Activated CD4-positive, CD25-positive, alpha-beta regulatory T cell treated with anti-CD3 and anti-CD28 coated beads, Interleukin-2, amount 50 U/mL, for 16 hours (primary cell): ENCODE measurements around the gene ULK4.
"Not testable (repeated sequence)": the region's sequence is repeated elsewhere in the genome, so short reads cannot be mapped to it uniquely, and the experiment has no call there.

Experiments used
- DNase-seq: peaks from one replicate; pipeline ENCODE4 v3.0.0-alpha.2; 2020; ENCODE audit warnings: low read depth, low spot score

The ULK4 gene

DNA sequence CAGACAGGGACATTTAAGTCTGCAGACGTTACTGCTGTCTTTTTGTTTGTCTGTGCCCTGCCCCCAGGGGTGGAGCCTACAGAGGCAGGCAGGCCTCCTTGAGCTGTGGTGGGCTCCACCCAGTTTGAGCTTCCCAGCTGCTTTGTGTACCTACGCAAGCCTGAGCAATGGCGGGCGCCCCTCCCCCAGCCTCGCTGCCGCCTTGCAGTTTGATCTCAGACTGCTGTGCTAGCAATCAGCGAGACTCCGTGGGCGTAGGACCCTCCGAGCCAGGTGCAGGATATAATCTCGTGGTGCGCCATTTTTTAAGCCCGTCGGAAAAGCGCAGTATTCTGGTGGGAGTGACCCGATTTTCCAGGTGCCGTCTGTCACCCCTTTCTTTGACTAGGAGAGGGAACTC is 314.2 kb downstream of the ULK4 start:
- DNase-seq: not testable (repeated sequence)

DNA sequence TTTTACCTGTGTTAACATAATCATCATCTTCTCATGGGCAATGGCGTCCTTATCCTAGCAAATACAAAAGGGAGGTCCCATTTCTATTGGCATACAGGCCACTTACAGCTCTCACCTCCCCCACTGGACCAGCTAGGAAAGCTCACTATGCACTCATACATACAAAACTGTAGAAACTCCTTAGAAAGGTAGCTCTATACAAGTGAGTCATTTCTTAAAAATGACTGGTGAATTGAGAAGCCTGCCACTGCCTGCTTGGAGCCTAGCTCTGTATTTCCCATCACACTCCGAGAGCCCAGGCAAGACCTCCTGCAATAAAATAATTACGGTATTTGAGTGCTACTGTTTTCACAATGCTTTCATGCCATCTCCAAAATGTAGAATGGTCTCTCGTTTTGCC is 321.8 kb downstream of the ULK4 start:
- DNase-seq: no peak

DNA sequence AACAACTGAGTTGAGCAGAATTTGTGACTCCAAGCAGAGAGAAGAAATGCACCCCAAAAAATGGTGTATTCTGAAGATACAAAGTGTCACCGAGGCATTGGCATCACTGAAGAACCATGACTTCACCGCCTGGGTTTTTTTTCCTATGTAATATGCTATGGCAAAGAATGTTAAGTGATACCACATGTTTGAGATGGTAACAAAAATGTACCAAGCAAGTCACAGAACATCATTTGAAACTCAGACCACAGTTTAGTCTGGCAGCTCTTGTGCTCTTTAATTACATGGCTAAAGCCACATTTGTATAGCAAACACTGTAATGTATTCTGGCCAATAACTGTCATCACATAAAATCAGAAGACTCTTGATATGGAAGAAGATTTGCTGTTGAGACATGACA is 323.5 kb downstream of the ULK4 start:
- DNase-seq: no peak

DNA sequence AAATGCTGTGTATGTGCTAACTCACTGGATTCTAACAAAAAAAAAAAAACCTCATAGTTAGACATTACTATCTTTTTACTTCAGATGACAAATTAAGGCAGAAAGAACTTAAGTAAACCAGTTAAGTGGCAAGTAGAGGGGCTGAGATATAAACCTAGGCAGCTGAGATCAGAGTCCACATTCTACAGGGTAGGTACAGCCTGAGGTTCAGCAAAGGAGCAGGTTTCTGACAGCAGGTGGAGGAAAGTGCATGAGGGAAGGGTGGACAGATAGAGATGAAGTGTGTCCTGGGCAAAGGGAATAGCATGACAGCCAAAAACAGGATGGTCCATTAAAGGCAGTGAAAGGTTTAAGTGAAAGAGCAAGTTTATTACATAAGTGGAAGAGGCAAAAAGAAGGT is 329.2 kb downstream of the ULK4 start:
- no peak for DNase-seq

DNA sequence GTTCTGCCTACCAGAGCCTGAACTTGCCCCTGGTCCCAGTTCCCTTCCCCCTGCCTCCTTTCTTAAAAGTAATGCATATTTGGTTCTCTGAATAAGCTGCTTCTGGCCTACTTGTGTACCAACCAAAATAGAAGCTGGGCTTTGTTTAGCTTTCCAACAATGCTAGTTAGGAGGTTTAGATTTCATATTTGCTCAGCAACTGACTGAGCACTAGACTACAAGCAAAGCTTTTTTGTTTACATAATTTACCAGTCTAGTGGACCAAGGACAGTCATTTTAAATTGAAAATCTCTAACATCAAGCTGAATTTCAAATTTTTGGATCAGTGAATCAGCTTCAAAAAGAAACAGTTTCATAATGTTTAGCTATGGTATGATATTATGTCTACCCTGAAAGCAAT is 331.2 kb downstream of the ULK4 start:
- DNase-seq: no peak

DNA sequence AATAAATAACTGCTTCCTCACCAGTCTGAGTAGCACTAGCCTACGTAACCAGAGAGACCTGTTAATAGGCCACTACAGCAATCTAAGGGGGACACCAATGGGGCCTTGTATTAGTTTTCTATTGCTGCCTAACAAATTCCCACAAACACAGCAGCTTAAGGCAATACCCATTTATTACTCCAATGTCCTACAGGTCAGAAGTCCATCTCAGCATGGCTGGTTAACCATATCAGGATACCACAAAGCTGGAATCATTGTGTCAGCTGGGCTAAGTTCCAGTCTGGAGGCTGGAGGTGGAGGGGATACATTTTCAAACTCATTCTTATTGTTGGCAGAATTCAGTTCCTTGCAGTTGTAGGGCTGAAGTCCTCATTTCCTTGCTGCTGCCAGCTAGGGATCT is 331.9 kb downstream of the ULK4 start:
- DNase-seq: no peak

DNA sequence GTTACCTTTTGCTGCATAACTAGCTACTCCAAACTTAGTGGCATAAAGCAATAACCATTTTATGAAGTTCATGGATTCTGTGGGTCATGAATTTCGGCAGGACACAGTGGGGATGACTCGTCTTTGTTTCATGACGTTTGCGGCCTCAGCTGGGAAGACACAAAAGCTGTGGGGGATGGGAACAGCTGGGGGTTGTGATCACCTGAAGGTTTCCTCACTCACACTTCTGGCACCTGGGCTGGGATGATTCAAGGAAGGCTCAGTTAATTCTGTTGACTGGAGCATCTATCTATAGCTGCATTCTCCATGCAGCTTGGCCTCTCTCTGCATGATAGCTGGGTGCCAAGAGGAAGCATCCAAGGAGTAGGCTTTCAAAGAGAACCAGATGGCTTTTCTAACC is 332.8 kb downstream of the ULK4 start:
- DNase-seq: no peak

DNA sequence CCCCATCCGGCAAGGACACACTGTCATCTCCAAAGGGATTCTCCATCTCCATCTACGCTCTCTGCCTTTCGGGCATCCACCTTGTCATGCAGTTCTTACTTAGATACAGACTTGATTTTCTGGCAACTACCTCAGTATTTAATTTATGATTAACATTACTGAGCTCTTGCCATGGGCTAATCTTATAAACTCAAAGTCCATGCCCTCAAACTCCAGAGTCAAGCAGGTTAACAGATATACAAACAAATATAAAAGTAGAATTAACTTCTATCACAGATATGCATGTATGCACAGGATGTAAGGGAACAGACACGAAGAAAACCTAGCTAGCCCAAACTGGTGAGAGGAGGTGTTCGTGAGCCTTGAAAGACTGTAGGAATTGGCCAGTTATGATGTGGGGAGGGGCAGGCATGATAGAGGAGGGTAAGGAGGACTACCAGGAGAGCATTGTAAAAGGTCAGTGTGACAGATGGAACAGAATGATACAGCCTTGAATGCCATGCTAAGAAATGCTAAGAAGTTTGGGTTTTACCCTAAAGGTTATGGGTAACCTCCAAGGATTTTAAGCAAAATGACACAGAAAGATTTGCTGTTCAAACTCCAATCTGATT is 334.3 kb downstream of the ULK4 start:
- no peak for DNase-seq

DNA sequence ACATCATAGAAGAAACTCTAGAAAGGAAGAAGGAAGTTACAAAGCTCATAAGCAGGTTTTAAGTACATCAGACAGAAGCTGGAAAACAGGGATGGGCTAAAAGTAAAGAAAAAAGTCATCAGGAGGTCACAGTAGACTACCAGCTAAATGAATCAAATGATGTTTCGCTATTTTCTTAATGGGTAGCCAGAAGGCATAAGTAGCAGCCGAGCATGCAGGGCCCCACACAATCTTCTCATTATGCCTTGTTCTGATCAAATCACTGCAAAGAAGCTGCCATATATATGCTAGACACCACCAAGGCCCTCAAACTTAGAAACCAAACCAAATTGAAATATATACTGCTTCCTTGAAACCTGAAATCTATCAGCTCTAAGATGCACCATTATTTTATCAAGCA is 349.1 kb downstream of the ULK4 start:
- no peak for DNase-seq

DNA sequence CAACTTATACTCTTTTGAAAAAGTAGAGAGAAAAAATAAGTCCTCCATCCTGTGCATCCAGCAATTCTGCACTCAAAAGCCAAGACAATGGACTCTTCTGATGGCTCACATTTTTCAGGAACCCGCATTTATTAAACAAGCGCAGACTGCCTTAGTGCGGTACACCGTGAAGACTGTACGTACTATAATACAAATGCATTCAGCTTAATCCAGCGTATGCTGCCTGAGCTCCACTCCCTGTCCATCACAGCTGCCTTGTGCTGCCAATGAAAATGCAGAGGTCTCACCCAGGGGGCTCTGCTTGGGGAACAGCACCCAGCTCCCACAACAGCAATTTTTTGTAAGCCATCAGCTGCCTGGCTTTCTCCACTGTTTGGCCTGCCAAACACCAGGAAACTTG is 350.9 kb downstream of the ULK4 start:
- no peak for DNase-seq

DNA sequence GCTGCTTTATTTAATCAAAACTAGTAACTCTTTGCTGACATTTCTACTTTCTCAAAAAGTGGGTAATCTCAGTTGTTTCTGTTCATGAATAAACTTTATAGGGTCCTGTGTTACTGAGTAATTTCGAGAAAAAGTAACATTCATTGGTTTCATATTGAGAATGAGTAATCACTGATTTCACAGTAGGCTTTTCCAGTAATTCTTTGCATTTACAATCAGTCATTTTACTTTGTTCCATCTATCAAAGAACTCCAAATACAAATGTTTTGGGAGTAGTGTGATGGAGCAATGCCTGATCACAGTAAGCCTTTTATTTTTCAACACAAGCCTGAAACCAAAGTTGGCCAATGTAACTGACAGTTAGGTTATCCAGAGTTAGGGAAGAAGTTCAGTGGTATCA is 353.6 kb downstream of the ULK4 start:
- DNase-seq: no peak

DNA sequence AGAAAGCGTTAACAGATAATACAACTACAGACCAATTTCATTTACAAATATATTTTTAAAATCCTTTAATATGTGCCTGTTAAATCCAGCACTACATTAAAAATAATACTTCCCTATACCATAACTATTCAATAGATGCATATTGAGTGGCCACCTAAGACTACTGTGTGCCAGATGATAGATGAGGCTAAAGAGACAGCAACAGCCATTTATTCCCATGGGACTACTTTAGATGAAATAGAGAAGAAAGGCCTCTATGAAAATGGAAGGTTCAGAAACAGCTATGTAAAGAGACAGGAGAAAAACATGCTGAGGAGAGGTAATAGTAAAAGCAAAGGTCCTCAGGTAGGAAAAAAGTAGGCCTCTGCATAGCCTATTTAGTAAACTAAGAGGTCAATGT is 358.1 kb downstream of the ULK4 start:
- no peak for DNase-seq

DNA sequence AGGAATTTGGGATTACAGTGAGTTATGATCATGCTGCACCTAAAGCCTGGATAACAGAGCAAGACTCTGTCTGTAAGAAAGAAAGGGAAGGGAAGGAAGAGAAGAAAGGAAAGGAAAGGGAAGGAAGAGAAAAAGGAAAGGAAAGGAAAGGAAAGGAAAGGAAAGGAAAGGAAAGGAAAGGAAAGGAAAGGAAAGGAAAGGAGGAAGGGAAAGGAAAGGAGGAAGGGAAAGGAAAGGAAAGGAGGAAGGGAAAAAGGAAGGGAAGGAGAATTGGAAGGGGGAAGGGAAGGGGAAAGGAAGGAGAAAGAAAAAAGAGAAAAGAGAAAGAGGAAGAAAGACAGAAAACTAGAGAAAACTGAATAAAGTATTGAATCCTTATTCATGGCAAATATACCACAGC is 359.8 kb downstream of the ULK4 start:
- no peak for DNase-seq

DNA sequence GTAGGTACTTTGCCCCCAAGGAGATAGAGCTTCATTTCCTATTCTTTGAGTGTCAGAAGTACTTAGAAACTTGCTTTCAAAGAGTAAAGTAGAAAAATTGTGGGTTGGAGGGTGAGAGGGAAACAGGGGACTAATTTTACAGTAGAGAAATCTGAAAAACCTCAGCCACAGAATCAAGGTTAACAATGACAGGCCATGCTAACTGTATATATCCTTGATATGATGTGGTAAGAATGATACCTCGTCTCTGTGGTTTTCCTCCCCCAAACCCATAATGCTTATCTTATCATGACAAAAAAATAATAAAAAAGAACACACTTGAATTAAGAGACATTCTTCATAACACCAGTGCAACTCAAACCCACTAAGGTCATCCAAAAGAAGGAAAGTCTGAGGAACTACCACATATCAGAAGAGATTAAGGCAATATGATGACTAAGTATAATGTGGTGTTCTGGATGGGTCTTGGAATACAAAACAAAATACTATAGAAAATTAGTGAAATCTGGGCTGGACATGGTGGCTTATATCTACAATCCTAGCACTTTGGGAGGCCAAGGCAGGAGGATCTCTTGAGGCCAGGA is 360.4 kb downstream of the ULK4 start:
- DNase-seq: no peak

DNA sequence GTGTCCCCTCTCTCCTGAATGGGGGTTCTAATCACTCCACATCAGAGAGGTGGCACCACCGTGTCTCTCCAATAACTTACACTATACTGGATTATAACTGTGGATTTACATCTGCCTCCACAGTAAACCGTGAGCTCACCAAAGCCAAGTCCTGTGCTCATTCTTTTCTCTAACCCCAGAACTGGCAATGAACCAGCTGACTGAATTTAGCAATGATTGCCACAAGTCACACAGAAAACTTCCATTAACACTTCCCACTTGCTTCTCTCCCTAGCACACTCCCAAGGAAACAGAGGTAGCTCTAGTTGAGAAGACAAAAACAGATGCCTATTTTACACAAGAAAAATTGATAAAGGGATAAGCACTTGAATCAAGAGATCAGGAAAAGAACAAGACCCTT is 361.3 kb downstream of the ULK4 start:
- no peak for DNase-seq

DNA sequence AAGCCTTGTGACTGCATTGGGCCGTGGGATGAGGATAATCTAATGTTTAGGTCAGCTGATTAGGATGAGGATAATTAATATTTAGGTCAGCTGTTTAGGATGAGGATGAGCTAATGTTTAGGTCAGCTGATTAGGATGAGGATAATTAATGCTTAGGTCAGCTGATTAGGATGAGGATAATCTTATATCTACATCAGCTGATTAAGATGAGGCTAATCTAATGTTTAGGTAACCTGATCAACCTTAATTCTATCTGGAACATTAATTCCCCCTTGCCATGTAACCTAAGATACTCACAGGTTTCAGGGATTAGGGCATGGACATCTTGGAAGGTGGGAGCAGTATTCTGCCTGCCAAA is 362.8 kb downstream of the ULK4 start:
- no peak for DNase-seq

DNA sequence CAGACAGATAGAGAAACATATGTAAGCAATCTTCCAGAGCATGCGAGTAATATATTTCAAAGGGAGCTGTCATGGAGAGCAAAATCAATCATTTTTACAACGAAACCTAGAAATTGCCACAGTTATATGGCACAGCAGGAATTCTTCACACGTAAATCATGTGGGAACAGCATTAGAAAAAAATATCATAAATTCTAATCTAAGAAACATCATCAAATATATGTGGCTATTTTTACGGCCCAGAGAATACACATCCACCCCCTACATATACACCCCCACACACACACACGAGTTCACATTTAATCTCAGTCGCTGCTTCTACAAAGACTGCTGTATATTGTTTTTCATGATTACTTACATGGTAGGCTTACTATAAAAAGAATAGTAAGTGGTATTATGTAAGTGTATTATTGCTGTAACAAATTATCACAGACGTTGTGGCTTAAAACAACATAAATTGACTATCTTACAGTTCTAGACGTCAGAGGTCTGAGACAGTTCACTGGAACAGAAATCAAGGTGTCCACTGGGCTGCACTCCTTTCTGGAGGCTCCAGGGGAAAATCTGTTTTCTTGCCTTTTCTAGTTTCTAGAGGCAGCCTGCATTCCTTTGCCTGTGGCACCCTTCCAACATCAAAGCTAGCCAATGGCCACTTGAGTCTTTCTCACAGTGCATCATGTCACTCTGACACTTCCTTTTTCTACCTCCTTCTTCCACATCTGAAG is 363.3 kb downstream of the ULK4 start:
- DNase-seq: no peak

DNA sequence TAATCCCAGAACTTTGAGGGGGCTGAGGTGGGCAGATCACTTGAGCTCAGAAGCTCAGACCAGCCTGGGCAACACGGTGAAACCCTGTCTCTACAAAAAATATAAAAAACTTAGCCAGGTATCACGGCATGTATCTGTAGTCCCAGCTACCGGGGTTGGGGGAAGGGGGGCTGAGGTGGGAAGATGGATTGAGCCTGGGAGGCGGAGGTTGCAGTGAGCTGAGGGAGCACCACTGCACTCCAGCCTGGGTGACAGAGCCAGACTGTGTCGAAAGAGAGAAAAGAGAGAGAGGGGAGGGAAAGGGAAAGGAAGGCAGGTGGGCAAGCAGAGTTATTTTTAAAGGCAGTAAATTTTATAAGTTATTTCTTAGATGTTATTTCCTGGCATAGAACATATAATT is 368.1 kb downstream of the ULK4 start:
- DNase-seq: no peak

DNA sequence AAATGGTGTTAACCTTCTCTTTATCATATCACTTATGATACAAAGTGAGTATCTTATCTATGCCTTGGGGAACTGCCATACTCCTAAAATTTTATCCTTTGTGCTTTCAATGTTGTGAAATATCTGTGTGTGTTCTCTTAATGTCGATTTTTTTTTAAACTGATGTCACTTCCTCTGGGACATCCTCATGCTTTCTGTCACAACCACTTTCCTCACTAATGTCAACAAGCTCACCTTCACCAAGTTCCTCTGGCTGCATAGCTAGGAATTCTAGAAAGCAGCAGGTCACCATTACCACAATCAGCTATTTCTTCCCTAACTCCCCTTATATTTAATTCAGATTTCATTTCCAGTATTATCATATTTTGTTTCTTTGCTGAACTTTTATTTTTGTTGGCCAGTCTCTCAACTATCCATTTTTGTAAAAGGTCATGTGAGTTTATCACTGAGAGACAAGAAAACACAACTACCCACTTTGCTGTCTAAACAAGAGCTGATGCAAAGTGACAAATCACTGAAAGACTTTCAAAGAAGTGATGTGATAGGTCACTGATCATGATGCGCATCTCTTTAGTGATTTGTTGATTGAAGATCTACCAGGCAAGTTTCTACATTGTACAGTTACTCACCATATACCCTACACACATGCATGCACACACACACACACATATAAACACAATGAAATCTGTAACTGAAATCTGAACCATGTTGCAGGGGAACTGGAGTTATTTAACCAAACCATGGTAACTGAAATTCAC is 369.0 kb downstream of the ULK4 start:
- DNase-seq: no peak

DNA sequence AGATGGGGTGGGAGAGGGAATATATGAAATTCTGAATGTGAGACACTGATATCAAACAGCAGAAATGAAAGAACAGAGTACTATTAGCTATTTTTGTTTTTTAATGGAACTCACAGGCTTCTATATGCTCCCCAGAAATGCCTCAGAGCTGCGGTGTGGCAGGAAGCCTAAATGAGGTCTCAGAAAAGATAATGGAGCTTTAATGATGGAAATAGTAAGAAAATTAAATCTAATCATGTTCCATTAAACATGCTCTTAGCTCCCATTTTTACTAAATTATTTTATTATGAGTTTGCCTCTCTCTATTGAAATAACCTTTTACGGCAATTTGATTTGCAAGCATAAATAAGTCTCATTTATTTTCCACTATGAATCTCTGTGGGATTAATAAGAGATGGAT is 378.9 kb downstream of the ULK4 start:
- DNase-seq: no peak

DNA sequence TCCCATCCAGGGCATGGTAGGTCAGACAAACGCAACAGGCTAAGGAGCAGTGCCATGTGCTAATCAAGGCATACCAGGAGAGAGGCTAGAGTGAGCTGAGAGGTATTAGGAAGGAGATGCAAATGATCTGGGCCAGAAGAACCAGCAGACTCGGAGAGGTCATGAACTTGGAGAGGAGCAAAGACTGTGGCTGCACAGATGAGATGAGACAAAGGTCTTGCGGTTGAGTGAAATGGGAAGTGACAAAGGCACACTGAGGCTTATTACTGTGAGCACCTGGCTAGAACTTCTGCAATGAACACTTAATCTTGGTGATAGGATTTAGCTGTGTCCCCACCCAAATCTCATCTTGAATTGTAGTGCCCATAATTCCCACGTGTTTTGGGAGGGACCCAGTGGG is 380.2 kb downstream of the ULK4 start:
- DNase-seq: no peak

DNA sequence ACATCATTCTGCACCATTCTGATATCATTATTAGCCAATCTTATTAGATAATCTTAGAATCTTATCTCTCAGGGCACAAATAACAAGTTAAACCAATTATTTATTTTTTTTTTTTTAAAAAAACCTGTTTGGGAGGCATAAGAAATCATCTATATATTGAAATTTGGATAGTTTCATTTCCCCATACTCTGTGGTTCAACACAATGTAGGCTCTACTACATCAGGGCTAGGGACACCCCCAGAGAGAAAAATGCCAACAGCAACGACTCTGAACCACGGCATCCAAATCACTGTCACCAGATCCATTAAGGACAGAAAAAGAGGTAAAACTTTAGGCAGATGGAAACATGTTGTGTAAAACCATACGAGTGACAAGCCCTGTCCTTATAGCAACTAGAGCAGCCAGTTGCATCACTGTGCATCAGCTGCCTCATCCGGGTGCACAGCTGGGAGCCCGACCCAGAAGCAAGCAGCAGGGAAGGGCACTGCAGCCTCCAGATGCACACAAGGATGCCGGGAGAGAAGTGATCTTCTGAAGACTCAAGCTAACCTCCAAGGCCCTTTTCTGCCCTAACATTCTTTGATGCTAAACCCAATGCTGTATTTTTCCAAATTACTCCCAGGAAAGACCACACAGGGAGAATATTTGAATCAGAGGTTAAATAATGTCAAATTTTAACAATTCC is 381.5 kb downstream of the ULK4 start:
- DNase-seq: no peak
